Amygdala (tissue), 56 donors: ENCODE measurements around the gene CREG1.
A peak's percentile ranks its signal among the peaks of the same experiment; 100 is the strongest.

ENCODE experiments used
- DNase-seq, 56 donors: peaks; one replicate each; lab custom pipeline; 2025; lab: John Stamatoyannopoulos, UW

Gene CREG1

DNA sequence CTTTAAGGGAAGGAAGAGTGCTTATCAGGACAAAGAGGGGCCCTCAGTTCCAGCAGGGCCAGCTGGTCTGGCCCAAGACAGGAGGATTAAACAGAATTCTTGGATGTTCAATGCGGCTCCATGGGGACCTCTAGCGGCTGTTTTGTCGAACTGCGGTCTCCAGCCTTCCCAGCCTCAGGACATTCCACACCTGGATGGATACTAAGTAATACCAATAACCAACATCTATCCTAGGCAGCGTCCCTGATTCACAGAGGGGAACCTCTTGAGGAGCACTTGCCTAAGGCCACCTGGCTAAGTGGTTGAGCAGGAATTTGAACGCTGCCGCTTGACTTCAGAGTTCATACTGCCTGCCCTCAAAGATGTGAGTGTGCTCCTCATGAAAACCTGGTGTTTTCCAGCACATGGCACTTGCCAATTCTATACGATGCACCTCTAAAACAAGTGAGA lies 19.7 kb downstream of the CREG1 start:
- peak in 42 of 56 donors; percentile 7 to 77 (median 46) for DNase-seq

DNA sequence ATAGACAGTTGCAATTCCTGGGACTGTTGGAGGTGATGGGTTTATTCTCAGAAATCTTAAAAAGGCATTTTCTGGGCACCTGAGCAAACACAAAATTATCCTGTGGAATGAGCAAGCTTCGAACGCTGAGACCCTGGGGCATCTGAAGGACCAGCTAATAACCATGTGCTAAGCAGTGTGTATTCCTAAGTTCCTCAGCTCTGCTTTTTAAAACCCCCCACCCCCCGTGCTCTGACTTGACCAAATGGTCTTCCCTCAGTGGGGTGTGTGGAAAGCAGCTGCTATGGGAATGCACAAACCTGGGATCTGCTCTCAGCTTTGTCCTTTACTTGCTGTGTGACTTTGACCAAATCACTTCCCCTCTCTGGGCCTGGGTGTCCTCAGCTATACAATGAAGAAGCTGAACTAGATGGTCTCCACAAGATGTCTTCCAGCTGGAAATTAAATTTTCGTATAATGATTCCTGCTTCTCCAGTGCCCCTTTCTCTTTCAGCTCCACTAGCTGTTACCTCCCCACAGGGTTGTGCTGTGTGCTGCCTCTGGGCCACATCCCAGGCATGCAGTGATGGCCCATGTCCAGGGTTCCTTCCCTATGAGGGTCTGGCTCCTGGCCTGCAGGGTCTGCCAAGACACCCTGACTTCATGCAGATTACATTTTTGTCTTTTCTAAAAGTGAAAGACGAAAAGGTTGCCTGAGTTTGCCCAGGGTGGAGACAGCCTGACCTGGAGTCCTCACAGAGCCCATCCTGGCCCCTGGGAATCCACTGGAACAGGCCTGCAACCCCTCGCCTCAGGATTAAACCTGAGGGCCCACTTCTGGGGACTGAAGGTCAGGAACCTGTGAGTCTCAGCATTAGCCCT lies 20.4 kb downstream of the CREG1 start:
- no peak for DNase-seq

GRCh38 chr1:167532375-167532774 lies 21.2 kb downstream of the CREG1 start:
- DNase-seq = no peak

- DNase-seq = peak in 11 of 56 donors; percentile 5 to 47 (median 24)
Measured at GRCh38 chr1:167529829-167530474, 23.6 kb downstream of the CREG1 start.

- no peak for DNase-seq
Measured at GRCh38 chr1:167528057-167528728, 25.4 kb downstream of the CREG1 start.

DNA sequence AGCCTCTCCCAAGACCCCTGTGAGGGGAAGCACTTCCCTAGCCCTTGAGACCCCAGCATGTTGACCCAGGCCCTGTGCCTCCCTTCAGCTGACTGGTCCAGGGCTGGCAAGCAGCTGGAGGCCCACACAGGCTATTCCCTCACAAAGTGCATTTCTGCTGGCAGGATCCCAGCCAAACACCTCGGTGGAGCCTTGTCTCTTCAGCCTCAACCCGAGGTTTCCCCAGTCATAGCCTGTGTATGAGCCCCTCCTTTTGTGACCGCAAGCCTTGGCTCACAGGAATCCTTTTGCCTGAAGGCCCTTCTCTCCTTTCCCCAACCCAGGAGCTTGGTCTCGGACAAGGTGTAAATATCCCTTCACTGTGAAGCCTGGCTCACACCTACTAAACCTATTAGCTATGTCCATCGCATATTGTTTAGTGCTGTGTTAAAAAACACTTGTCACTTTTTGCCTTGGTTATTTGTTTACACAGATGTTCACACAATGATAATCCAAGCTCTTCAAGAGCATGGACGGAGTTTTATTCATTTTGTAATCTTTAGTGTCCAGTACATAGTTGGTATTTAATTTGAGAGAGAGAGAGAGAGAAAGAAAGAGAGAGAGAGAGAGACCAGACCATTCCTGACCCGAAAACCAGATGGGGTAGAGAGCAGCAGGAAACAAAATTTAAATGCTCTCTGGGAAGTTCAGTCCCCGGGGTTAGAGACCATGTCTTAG lies 26.7 kb downstream of the CREG1 start:
- no peak for DNase-seq

DNA sequence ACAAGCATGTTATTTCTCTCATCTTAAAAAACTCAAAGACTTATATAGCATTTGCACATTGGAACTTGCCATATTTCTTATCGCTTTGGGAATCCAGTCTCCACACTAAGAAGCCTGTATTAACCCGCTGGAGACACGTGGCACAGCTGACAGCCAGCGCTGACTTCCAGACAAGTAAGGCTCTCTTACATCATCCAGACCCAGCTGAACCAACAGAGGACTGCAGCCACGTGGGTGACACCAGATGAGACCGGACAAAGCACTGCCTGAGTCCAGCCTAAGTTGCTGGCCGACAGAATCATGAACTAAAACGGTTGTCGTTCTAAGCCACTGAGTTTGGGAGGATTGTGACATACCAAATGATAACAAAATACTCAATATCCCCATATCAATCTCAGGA lies 28.9 kb downstream of the CREG1 start:
- peak in 33 of 56 donors; percentile 9 to 93 (median 64) for DNase-seq

GRCh38 chr1:167522246-167522645 lies 31.3 kb downstream of the CREG1 start:
- DNase-seq = no peak

- peak in 6 of 56 donors; percentile 11 to 46 (median 29) for DNase-seq
Measured at GRCh38 chr1:167520711-167521206, 32.8 kb downstream of the CREG1 start.

- DNase-seq = no peak
Measured at GRCh38 chr1:167518331-167518700, 35.2 kb downstream of the CREG1 start, which contains the start of gene CD247. CD247 (minus strand) TSS chr1:167518529; CDS start chr1:167518465, 64 bp downstream.

- no peak for DNase-seq
Measured at GRCh38 chr1:167517535-167518330, 35.8 kb downstream of the CREG1 start.

DNA sequence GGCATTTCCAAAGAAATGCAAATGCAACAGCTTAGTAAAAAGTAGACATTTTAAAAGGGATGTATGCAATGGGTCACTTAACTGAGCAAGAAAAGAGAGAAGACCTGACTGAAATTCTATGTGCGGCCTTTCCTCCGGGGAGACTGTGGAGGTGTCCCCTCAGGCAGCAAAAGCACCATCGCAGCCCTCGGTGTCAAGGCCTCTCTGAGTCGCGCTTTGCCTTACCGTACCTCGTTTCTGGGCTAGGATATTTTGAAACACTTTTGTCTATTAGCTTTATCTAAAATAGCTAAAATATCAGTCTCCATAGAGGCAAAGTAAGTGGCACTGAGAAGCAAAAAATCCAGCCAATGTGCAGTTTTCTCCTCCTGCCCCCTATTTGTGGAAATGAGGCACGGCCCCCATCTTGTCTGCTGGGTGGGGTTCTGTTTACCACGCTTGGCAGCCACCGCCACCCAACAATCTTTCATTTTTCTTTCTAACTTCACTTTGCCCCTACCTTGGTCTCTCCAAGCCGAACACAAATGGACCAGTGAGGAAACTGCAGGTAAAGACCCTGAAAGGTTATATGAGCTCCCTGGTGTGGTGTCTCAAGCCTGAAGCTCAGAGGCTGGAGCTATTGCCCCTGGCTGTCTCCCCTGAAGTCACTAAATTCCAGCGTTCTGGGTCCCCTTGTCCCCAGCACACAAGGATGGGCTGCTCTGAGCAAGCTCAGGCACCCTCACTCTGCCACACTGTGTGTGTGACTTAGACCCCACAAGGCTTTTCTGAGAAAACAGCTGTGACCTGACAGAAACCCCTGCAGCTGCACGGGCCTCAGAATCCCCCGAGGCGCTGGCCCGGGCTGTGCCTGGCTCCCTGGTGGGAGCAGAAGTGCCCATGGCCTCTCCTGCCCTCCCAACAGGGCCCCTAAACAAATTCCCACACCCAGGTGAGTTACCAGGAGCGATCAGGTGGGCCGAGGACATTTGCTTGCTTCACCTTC lies 36.9 kb downstream of the CREG1 start:
- no peak for DNase-seq

DNA sequence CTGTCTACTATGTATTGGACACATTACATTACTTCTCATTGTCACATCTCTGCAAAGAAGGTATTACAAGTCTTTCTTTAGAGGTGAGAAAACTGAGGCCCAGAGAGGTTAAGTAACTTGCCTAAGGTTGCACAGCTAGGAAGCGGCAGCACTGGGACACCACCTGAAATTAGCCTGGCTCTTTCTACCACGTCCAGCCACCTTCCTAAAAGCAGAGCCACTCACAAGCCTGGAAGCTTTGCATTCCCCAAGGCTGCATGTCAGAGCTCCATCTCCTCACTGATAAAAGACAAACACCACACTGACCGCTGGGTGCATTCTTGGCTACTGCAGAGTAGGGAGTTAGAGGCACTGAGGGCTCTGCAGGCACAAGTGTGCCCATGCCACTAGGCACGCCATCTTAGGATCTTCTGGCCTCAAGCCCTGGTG lies 37.7 kb downstream of the CREG1 start:
- no peak for DNase-seq

DNA sequence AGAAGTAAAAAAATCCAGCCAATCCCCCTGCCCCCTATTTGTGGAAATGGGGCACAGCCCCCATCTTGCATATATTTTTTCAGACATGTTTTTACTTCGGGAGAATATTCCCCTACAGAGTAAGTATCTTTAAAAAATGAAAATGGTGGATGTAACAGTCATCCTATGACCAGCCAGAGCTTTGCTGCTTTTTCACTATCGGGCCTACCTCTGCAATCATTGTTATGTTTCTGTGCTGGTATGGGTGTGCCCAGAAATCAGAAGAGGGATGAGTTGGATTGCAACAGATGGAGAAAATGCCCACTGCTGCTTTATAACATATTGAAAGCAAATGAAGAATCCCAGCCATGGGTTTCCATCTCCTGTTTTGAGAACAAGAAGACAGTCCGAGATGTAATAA lies 38.1 kb downstream of the CREG1 start:
- no peak for DNase-seq

DNA sequence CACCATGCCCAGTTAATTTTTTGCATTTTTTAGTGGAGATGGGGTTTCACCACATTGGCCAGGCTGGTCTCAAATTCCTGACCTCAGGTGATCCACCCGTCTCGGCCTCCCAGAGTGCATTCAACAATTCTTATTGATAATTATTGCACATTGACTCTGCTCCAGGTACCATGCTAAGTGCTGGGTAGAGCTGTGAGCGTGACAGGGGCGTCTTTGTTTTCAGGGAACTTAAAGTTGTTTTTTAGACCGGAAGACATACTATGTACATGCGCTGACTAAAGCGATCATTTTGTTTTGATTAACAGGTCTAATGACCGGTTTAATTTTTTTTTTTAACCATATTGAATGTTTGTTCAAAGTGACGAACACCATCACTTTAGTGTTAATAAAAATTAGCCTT lies 39.3 kb downstream of the CREG1 start:
- DNase-seq = no peak

GRCh38 chr1:167512046-167512654 lies 41.4 kb downstream of the CREG1 start:
- no peak for DNase-seq

GRCh38 chr1:167511374-167511986 lies 42.1 kb downstream of the CREG1 start:
- no peak for DNase-seq
